Measurements from ENCODE around the gene ROCK2.

DNA sequence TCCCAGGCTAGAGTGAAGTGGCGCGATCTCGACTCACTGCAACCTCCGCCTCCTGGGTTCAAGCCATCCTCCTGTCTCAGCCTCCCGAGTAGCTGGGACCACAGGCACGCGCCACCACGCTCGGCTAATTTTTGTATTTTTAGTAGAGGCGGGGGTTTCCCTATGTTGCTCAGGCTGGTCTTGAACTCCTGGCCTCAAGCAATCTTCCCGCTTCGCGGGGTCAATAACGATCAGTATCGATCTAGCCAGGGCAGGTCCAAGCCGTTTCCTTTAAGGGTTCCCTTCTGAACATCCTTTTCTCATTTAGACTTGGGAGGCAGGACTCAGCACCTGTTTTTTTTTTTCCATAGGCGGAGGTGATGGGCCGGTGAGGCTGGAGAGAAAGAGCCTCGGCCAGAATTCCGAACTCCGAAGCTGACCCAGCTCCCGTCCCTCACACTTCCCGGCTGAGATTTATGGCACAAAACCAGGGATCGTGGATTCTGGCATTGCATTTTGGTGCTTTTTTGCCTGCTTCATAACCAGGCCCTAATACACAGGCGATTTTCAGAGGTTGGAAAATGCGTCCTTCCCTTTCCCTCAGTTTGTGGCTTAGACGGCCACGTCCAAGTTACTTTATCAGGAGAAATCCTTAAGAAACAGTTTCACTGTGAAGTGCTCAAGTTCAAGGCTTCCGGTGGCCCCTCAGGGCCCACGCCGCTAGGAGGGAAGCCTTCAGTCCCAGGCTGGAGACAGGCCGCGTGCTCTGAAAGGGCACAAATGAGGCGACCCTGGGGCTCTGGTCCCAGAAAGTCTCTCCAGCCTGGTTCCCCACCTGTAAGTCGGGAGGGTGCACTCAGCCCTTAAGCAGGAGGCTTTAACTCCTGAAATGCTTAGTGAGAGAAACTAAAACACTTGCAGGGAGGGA lies 190.2 kb downstream of the ROCK2 start:
- TF ChIP-seq ZSCAN20 (CRISPR knock-in tag; IDR thresholded peaks at IDR 0.05) (no peak), RNF2 (IDR thresholded peaks at IDR 0.05; ENCODE audit: borderline replicate concordance, low read depth) (no peak), CTCF (IDR thresholded peaks at IDR 0.05) (no peak), MAZ (IDR thresholded peaks at IDR 0.05; ENCODE audit: borderline replicate concordance, low read depth, low read length) (no peak), POLR2AphosphoS2 (conservative IDR thresholded peaks at IDR 0.05; ENCODE audit: low read length) (no peak), EP300 (IDR thresholded peaks at IDR 0.05) (no peak), POLR2A (IDR thresholded peaks at IDR 0.05; ENCODE audit: low read length) (no peak), RAD21 (conservative IDR thresholded peaks at IDR 0.05 in 1 of 2, IDR thresholded peaks at IDR 0.05 in 1 of 2) (0 out of 5 replicates have a peak, but pooled peaks of 1 of the 2 experiments have one; percentile 18), EHMT2 (IDR thresholded peaks at IDR 0.05; ENCODE audit: low read depth) (no peak), PBX3 (IDR thresholded peaks at IDR 0.05) (no peak), BCL3 (IDR thresholded peaks at IDR 0.05) (no peak), RARB (CRISPR knock-in tag; IDR thresholded peaks at IDR 0.05) (no peak), CEBPB (IDR thresholded peaks at IDR 0.05) (no peak)
- TF ChIP-seq, protein P1, sequence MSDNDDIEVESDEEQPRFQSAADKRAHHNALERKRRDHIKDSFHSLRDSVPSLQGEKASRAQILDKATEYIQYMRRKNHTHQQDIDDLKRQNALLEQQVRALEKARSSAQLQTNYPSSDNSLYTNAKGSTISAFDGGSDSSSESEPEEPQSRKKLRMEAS (IDR thresholded peaks at IDR 0.05), result peak; percentile 78
